ENCODE results near the gene HMGCS2.

DNA sequence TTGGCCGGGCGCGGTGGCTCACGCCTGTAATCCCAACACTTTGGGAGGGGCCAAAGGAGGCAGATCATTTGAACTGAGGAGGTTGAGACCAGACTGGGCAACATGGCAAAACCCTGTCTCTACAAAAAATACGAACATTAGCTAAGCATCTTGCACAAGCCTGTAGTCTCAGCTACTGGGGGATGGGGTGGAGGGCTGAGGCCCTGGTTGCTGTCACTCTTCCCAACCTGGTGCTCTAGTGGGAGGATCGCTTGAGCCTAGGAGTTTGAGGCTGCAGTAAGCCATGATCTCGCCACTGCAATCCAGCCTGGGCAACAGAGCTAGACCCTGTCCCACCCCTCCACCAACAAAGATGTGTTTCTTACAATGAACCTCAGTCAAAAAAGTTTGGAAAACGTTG lies 54.1 kb downstream of the HMGCS2 start:
- TF ChIP-seq, protein P1, sequence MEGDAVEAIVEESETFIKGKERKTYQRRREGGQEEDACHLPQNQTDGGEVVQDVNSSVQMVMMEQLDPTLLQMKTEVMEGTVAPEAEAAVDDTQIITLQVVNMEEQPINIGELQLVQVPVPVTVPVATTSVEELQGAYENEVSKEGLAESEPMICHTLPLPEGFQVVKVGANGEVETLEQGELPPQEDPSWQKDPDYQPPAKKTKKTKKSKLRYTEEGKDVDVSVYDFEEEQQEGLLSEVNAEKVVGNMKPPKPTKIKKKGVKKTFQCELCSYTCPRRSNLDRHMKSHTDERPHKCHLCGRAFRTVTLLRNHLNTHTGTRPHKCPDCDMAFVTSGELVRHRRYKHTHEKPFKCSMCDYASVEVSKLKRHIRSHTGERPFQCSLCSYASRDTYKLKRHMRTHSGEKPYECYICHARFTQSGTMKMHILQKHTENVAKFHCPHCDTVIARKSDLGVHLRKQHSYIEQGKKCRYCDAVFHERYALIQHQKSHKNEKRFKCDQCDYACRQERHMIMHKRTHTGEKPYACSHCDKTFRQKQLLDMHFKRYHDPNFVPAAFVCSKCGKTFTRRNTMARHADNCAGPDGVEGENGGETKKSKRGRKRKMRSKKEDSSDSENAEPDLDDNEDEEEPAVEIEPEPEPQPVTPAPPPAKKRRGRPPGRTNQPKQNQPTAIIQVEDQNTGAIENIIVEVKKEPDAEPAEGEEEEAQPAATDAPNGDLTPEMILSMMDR (IDR thresholded peaks at IDR 0.05), result no peak
- no peak for TF ChIP-seq EZH2phosphoT487 (IDR thresholded peaks at IDR 0.05)
- TF ChIP-seq EZH2 (IDR thresholded peaks at IDR 0.05), result no peak
